GM10266 (cell line): ENCODE measurements around the gene NAV3.

ENCODE experiments used
- DNase-seq: peaks from one replicate; pipeline ENCODE4 v3.0.0; 2012; ENCODE audit errors: extremely low spot score
- CTCF ChIP-seq: IDR thresholded peaks from 2 replicates; pipeline ENCODE4 v1.5.1; 2012; ENCODE audit warnings: mild to moderate bottlenecking, low read depth; ENCODE audit not compliant: control insufficient read depth, insufficient read depth; ENCODE audit errors: missing control alignments

NAV3 gene

GRCh38 chr12:77841521-77841920 is 10.8 kb downstream of the NAV3 start:
- DNase-seq: no peak
- no peak for TF ChIP-seq CTCF

- DNase-seq: no peak
- TF ChIP-seq CTCF: no peak
Observed at GRCh38 chr12:77842430-77842829, 11.7 kb downstream of the NAV3 start.

- no peak for TF ChIP-seq CTCF
- no peak for DNase-seq
Observed at GRCh38 chr12:77845831-77846230, 15.1 kb downstream of the NAV3 start.

- no peak for TF ChIP-seq CTCF
- peak; percentile 60 for DNase-seq
Observed at GRCh38 chr12:77847060-77847541, 16.4 kb downstream of the NAV3 start.

- DNase-seq: no peak
- no peak for TF ChIP-seq CTCF
Observed at GRCh38 chr12:77847680-77848431, 17.2 kb downstream of the NAV3 start.

- no peak for TF ChIP-seq CTCF
- no peak for DNase-seq
Observed at GRCh38 chr12:77850129-77850528, 19.4 kb downstream of the NAV3 start.

GRCh38 chr12:77850698-77851097 is 20.0 kb downstream of the NAV3 start:
- no peak for TF ChIP-seq CTCF
- DNase-seq: no peak
